DND-41 (cell line): Measurements from ENCODE around the gene ID1.

Experiments used
- ATAC-seq: fragments of 200-7000 bp; cut with Tn5 transposase; 3 replicates; pipeline ENCODE4 v1.9.1; 2021; ENCODE audit warnings: low read depth; ENCODE audit not compliant: insufficient read depth
- DNase-seq: peaks from one replicate; pipeline ENCODE4 v3.0.0-alpha.2; 2020
- H2AFZ ChIP-seq: 2 replicates; pipeline ENCODE4 v1.6.0; 2012; ENCODE audit warnings: low read depth, low read length
- H3K27ac ChIP-seq: 2 replicates; pipeline ENCODE4 v1.5.1; 2012; ENCODE audit warnings: low read length, inconsistent platforms
- H3K27me3 ChIP-seq: fragments of 200-600 bp; sonication (generic); 2 replicates; pipeline ENCODE4 v1.6.0; 2012; ENCODE audit warnings: low read length, mild to moderate bottlenecking, inconsistent platforms; ENCODE audit not compliant: insufficient read depth, poor library complexity
- H3K36me3 ChIP-seq: 2 replicates; pipeline ENCODE4 v1.5.1; 2012; ENCODE audit warnings: low read length, inconsistent platforms; ENCODE audit not compliant: insufficient read depth
- H3K4me1 ChIP-seq: 2 replicates; pipeline ENCODE4 v1.5.1; 2012; ENCODE audit warnings: mild to moderate bottlenecking, low read length; ENCODE audit not compliant: insufficient read depth
- H3K4me2 ChIP-seq: 2 replicates; pipeline ENCODE4 v1.6.0; 2012; ENCODE audit warnings: mild to moderate bottlenecking, moderate library complexity, low read length, inconsistent platforms; ENCODE audit not compliant: insufficient read depth
- H3K4me3 ChIP-seq, 2 experiments: fragments of 200-600 bp in 1 of 2; shearing (Covaris generic) in 1 of 2; 2 replicates each; pipeline ENCODE4 v1.5.1; 2012 to 2016; ENCODE audit warnings: inconsistent platforms in 2 of 2, low read length in 2 of 2, mild to moderate bottlenecking in 2 of 2, low read depth in 1 of 2, moderate library complexity in 1 of 2
- H3K79me2 ChIP-seq: 2 replicates; pipeline ENCODE4 v1.6.0; 2012; ENCODE audit warnings: low read length, inconsistent platforms; ENCODE audit not compliant: insufficient read depth
- H3K9ac ChIP-seq: 2 replicates; pipeline ENCODE4 v1.6.0; 2012; ENCODE audit warnings: low read depth, mild to moderate bottlenecking, inconsistent platforms, low read length, moderate library complexity
- H3K9me3 ChIP-seq: 2 replicates; pipeline ENCODE4 v1.5.1; 2012; ENCODE audit warnings: low read length, moderate library complexity, mild to moderate bottlenecking, inconsistent platforms; ENCODE audit not compliant: insufficient read depth, severe bottlenecking
- H4K20me1 ChIP-seq: 2 replicates; pipeline ENCODE4 v1.6.0; 2012; ENCODE audit warnings: low read length; ENCODE audit not compliant: insufficient read depth
- EZH2 ChIP-seq: IDR thresholded peaks from 3 replicates; pipeline ENCODE4 v1.6.1; 2012; ENCODE audit warnings: borderline replicate concordance, low read depth, mild to moderate bottlenecking, moderate library complexity, low read length, inconsistent platforms; ENCODE audit not compliant: severe bottlenecking
- TF ChIP-seq, protein P1 (sequence below): IDR thresholded peaks from 2 replicates; pipeline ENCODE4 v1.5.1; 2012; ENCODE audit warnings: borderline replicate concordance, low read length, moderate library complexity, mild to moderate bottlenecking; ENCODE audit not compliant: poor library complexity, severe bottlenecking; ENCODE audit errors: extremely low read depth

ID1 gene

DNA sequence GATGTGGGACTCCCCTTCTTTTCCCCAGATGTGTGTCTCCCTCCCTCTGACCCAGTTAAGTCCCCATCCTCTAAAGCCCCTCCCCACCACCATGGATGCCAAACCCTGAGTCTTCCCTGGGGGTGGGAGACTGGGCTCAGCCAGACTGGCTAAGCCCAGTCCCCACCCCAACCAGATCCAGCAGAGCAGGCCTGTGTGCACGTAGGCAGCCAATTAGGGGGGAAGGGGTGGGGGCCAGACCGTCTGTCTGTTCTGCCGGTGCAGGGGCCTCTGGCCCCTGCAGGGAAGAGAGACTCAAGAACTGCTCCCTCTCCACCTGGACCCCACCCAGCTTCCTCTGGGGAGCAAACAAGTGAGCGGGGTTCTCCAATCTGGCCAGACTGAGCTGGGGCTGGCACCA is 33.2 kb downstream of the ID1 start:
- no peaks in the 10 kb centered on the region for H3K79me2 ChIP-seq
- H2AFZ ChIP-seq = no peak overlapping the region
- no peak overlapping the region for H3K4me2 ChIP-seq
- peaks cover 13% of the 10 kb centered on the region for H3K4me1 ChIP-seq
- H3K4me3 ChIP-seq = no peak overlapping the region
- ATAC-seq (no peak), DNase-seq (no peak)
- no peaks in the 10 kb centered on the region for H4K20me1 ChIP-seq
- H3K27me3 ChIP-seq = no peaks in the 10 kb centered on the region
- TF ChIP-seq, protein P1, sequence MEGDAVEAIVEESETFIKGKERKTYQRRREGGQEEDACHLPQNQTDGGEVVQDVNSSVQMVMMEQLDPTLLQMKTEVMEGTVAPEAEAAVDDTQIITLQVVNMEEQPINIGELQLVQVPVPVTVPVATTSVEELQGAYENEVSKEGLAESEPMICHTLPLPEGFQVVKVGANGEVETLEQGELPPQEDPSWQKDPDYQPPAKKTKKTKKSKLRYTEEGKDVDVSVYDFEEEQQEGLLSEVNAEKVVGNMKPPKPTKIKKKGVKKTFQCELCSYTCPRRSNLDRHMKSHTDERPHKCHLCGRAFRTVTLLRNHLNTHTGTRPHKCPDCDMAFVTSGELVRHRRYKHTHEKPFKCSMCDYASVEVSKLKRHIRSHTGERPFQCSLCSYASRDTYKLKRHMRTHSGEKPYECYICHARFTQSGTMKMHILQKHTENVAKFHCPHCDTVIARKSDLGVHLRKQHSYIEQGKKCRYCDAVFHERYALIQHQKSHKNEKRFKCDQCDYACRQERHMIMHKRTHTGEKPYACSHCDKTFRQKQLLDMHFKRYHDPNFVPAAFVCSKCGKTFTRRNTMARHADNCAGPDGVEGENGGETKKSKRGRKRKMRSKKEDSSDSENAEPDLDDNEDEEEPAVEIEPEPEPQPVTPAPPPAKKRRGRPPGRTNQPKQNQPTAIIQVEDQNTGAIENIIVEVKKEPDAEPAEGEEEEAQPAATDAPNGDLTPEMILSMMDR = no peak
- no peak for TF ChIP-seq EZH2
- H3K27ac ChIP-seq = no peak overlapping the region
- no peak overlapping the region for H3K9ac ChIP-seq
- H3K9me3 ChIP-seq = no peaks in the 10 kb centered on the region
- H3K36me3 ChIP-seq = no peaks in the 10 kb centered on the region

DNA sequence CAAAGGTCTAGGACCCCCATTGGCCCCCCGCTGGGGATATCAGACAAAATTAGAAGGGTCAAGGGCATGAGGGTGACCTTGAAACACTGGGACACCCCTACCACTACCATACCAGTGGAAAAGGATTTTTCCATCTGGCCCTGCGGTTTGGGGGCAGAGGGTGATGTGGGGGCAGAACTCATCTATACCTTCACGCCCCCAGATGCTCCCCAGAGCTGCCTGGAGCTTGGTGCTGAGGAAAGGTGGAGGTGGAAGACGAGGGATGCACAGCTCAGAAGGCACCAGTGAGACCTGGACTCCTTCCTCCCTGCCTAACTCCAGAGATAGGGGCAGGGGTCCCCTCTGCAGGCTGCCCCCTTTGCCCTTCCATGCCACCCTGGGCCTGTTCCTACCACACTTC is 33.7 kb downstream of the ID1 start:
- H3K9ac ChIP-seq = no peak overlapping the region
- ATAC-seq (no peak), DNase-seq (no peak)
- H3K27ac ChIP-seq = no peak overlapping the region
- peaks cover 15% of the 10 kb centered on the region for H3K4me1 ChIP-seq
- H3K9me3 ChIP-seq = no peaks in the 10 kb centered on the region
- no peaks in the 10 kb centered on the region for H4K20me1 ChIP-seq
- H3K27me3 ChIP-seq = no peaks in the 10 kb centered on the region
- no peak overlapping the region for H3K4me3 ChIP-seq
- H3K4me2 ChIP-seq = no peak overlapping the region
- TF ChIP-seq, protein P1 = no peak
- TF ChIP-seq EZH2 = no peak
- no peaks in the 10 kb centered on the region for H3K79me2 ChIP-seq
- H2AFZ ChIP-seq = no peak overlapping the region
- H3K36me3 ChIP-seq = no peaks in the 10 kb centered on the region

DNA sequence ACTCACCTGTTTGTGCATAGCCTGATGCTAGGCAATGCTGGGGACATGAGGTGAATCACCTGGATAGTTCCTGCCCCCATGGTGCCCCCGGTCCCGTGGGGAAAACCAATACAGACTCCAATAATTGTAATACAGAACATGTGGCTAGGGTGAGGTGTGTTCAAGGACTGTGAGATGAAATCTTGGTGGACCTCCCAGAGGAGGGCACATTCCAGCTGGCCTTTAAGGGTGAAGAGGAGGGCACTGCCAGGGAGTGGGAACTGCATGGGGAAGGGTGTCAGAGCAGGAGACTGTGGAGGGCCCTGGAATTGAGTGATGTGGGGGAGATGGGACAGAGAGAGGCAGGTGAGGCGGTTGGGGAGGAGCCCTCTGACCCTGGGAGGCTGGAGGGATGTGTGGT is 35.2 kb downstream of the ID1 start:
- H3K4me2 ChIP-seq = no peak overlapping the region
- TF ChIP-seq EZH2 = no peak
- TF ChIP-seq, protein P1 = no peak
- H3K36me3 ChIP-seq = no peaks in the 10 kb centered on the region
- no peaks in the 10 kb centered on the region for H3K79me2 ChIP-seq
- no peak overlapping the region for H3K4me3 ChIP-seq
- H4K20me1 ChIP-seq = no peaks in the 10 kb centered on the region
- no peaks in the 10 kb centered on the region for H3K27me3 ChIP-seq
- no peak overlapping the region for H3K27ac ChIP-seq
- H3K9ac ChIP-seq = no peak overlapping the region
- ATAC-seq (no peak), DNase-seq (no peak)
- no peaks in the 10 kb centered on the region for H3K9me3 ChIP-seq
- peaks cover 11% of the 10 kb centered on the region for H3K4me1 ChIP-seq
- no peak overlapping the region for H2AFZ ChIP-seq

DNA sequence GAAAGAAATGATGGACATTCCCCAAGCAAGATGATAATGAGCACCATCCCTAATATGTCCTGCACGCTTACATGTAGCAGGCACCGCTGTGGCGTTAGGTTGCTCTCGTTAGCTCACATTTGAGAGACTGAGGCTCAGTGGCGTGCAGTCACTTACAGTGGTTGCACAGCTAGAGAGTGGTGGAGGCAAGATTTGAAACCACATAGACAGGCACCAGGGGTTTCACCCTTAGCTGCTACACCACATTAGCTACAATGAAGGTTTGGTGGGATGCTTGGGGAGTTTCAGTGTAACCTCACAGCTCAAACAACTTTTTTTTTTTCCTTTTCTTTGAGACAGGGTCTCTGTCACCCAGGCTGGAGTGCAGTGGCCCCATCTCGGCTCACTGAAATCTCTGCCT is 36.3 kb downstream of the ID1 start:
- no peak overlapping the region for H3K9ac ChIP-seq
- no peaks in the 10 kb centered on the region for H3K27me3 ChIP-seq
- TF ChIP-seq EZH2 = no peak
- TF ChIP-seq, protein P1 = no peak
- peaks cover 11% of the 10 kb centered on the region for H3K4me1 ChIP-seq
- H3K27ac ChIP-seq = no peak overlapping the region
- H4K20me1 ChIP-seq = no peaks in the 10 kb centered on the region
- ATAC-seq (no peak), DNase-seq (no peak)
- H3K9me3 ChIP-seq = no peaks in the 10 kb centered on the region
- H3K79me2 ChIP-seq = no peaks in the 10 kb centered on the region
- no peak overlapping the region for H3K4me3 ChIP-seq
- no peak overlapping the region for H2AFZ ChIP-seq
- no peak overlapping the region for H3K4me2 ChIP-seq
- no peaks in the 10 kb centered on the region for H3K36me3 ChIP-seq
